ENCODE data around the gene COL24A1. TPM values are rescaled to one million over a fixed set of nuclear protein-coding genes. Genes with fewer than 3 reads are reported as not detected.

COL24A1 gene
- total RNA-seq, 1 experiment from 2014 or later: 0.07 TPM

DNA sequence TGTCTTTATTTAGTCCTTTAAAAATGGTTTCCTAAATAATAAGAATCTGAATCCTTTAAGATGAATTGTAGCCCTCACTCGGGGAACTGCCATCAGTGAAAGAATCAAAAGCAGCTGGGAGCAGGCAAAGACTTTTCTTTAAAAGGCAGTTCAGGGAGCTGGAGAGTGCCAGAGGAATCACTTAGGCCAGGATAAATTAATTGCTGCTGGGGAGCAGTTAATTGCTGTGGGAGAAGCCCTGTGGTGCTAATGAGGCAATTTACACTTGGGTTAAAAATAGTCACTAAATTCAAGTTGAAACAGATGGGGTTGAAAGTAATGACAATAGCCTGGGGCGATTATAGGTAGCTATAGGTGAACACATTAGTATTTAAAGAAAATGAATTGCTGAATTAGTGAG lies 38.7 kb upstream of the COL24A1 start:
- Histone ChIP-seq H3K27me3 (ENCODE audit: low read length) (peaks cover 58% of the 10 kb centered on the region), H4K20me1 (ENCODE audit: low read length) (no peaks in the 10 kb centered on the region), H3K4me2 (ENCODE audit: low read length) (no peak overlapping the region), H3K9me2 (replicated peaks; ENCODE audit: low read length) (no peaks in the 10 kb centered on the region), H2AFZ (ENCODE audit: low read length) (no peak overlapping the region), H3K4me3 (ENCODE audit: low read length) (no peak overlapping the region), H3F3A (ENCODE audit: low read length, unreplicated experiment) (no peaks in the 10 kb centered on the region), H3K9me3 (ENCODE audit: low read length) (no peaks in the 10 kb centered on the region), H3K4me1 (ENCODE audit: insufficient read depth, low read length) (no peaks in the 10 kb centered on the region), H3K9ac (ENCODE audit: low read length) (no peak overlapping the region), H3K36me3 (ENCODE audit: low read depth, low read length) (no peaks in the 10 kb centered on the region), H3K79me2 (ENCODE audit: low read length) (no peaks in the 10 kb centered on the region), H3K27ac (ENCODE audit: low read length) (no peak overlapping the region)
- DNase-seq (no peak), ATAC-seq (no peak)
- intact Hi-C loops (cut with micrococcal nuclease): no loop called here
- BruUV-seq (replicated peaks): no TSS peak
- ChIA-PET POLR2A (ENCODE audit: unreplicated experiment) (no interaction called here), CTCF (no interaction called here)
- TF ChIP-seq EZH2phosphoT487 (IDR thresholded peaks at IDR 0.05; ENCODE audit: borderline replicate concordance, low read length) (no peak), EZH2 (IDR thresholded peaks at IDR 0.05; ENCODE audit: low read length, unreplicated experiment) (no peak)
- TF ChIP-seq, protein P1, sequence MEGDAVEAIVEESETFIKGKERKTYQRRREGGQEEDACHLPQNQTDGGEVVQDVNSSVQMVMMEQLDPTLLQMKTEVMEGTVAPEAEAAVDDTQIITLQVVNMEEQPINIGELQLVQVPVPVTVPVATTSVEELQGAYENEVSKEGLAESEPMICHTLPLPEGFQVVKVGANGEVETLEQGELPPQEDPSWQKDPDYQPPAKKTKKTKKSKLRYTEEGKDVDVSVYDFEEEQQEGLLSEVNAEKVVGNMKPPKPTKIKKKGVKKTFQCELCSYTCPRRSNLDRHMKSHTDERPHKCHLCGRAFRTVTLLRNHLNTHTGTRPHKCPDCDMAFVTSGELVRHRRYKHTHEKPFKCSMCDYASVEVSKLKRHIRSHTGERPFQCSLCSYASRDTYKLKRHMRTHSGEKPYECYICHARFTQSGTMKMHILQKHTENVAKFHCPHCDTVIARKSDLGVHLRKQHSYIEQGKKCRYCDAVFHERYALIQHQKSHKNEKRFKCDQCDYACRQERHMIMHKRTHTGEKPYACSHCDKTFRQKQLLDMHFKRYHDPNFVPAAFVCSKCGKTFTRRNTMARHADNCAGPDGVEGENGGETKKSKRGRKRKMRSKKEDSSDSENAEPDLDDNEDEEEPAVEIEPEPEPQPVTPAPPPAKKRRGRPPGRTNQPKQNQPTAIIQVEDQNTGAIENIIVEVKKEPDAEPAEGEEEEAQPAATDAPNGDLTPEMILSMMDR (conservative IDR thresholded peaks at IDR 0.05; ENCODE audit: low read depth, low read length): no peak

DNA sequence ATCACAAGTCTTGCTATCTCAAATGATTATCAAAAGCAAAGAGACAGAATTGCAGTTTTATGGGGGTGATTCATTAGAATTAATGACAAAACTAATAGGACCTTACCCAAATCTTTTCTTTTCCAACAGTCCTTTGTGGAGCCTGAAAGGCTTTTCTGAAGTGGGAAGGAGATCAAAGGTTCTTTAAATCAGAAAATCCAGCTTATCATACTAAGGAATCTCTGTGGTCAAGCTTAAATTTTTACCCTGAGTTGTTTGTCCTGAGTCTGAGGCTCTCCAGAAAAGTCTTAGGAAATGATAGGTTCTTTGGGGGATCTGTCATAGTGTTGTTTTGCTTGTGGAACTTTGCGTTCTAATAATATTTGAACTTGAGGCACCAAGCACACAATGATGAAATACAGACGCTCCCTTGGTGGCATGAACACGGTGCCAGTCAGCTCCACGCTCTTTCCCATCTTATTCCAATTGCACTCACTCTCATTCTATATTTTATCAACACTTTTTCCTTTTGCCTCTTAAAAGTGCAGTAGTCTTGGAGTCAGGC lies 38.0 kb upstream of the COL24A1 start:
- Histone ChIP-seq H3K9ac (ENCODE audit: low read length) (no peak overlapping the region), H3K36me3 (ENCODE audit: low read depth, low read length) (no peaks in the 10 kb centered on the region), H3K79me2 (ENCODE audit: low read length) (no peaks in the 10 kb centered on the region), H3K4me3 (ENCODE audit: low read length) (no peak overlapping the region), H2AFZ (ENCODE audit: low read length) (no peak overlapping the region), H3K4me1 (ENCODE audit: insufficient read depth, low read length) (no peaks in the 10 kb centered on the region), H3K27me3 (ENCODE audit: low read length) (peaks cover 59% of the 10 kb centered on the region), H3K9me3 (ENCODE audit: low read length) (no peaks in the 10 kb centered on the region), H3K4me2 (ENCODE audit: low read length) (no peak overlapping the region), H3K27ac (ENCODE audit: low read length) (no peak overlapping the region), H4K20me1 (ENCODE audit: low read length) (no peaks in the 10 kb centered on the region), H3F3A (ENCODE audit: low read length, unreplicated experiment) (no peaks in the 10 kb centered on the region), H3K9me2 (replicated peaks; ENCODE audit: low read length) (no peaks in the 10 kb centered on the region)
- no peak for DNase-seq
- ChIA-PET POLR2A (ENCODE audit: unreplicated experiment) (no interaction called here), CTCF (no interaction called here)
- TF ChIP-seq, protein P1 (conservative IDR thresholded peaks at IDR 0.05; ENCODE audit: low read depth, low read length): no peak
- TF ChIP-seq EZH2phosphoT487 (IDR thresholded peaks at IDR 0.05; ENCODE audit: borderline replicate concordance, low read length) (no peak), EZH2 (IDR thresholded peaks at IDR 0.05; ENCODE audit: low read length, unreplicated experiment) (no peak)
- ATAC-seq: no peak
- intact Hi-C loops (cut with micrococcal nuclease): no loop called here
- BruUV-seq (replicated peaks): no TSS peak

DNA sequence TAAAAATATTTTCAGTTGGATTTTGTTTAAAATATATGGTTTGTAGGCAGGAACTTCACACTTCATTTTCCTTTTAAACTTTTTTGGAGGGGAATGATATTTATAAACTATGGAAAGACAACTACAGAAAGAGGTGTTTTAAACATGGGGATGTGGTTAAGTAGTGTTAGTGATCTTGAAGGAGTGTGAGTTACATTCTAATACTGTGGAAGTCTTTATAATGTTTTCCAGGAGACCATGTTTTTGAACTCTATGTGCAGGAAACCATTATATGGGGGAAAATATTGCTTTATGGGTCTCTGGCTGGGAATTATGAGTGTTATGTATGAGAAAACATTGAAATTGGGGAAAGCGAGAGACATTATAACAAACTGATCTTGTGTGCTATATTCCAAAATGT lies 35.8 kb upstream of the COL24A1 start:
- Histone ChIP-seq H3K4me1 (ENCODE audit: insufficient read depth, low read length) (no peaks in the 10 kb centered on the region), H3K27me3 (ENCODE audit: low read length) (peaks cover 68% of the 10 kb centered on the region), H3K4me3 (ENCODE audit: low read length) (no peak overlapping the region), H2AFZ (ENCODE audit: low read length) (no peak overlapping the region), H3K9ac (ENCODE audit: low read length) (no peak overlapping the region), H3K27ac (ENCODE audit: low read length) (no peak overlapping the region), H4K20me1 (ENCODE audit: low read length) (no peaks in the 10 kb centered on the region), H3K4me2 (ENCODE audit: low read length) (no peak overlapping the region), H3K9me3 (ENCODE audit: low read length) (no peaks in the 10 kb centered on the region), H3K79me2 (ENCODE audit: low read length) (no peaks in the 10 kb centered on the region), H3F3A (ENCODE audit: low read length, unreplicated experiment) (no peaks in the 10 kb centered on the region), H3K36me3 (ENCODE audit: low read depth, low read length) (no peaks in the 10 kb centered on the region), H3K9me2 (replicated peaks; ENCODE audit: low read length) (no peaks in the 10 kb centered on the region)
- ATAC-seq (no peak), DNase-seq (no peak)
- BruUV-seq (replicated peaks): no TSS peak
- intact Hi-C loops (cut with micrococcal nuclease): no loop called here
- POLR2A ChIA-PET (ENCODE audit: unreplicated experiment): no interaction called here
- CTCF ChIA-PET: no interaction called here
- no peak for TF ChIP-seq EZH2phosphoT487 (IDR thresholded peaks at IDR 0.05; ENCODE audit: borderline replicate concordance, low read length)
- TF ChIP-seq, protein P1 (conservative IDR thresholded peaks at IDR 0.05; ENCODE audit: low read depth, low read length): no peak
- TF ChIP-seq EZH2 (IDR thresholded peaks at IDR 0.05; ENCODE audit: low read length, unreplicated experiment): no peak
